A375 (cell line): ENCODE data around the gene OR6K6. TPM values are rescaled to one million over a fixed set of nuclear protein-coding genes. Genes with fewer than 3 reads are reported as not detected.

Experiments
- small RNA-seq: library from RNA; depleted of rRNA; stranded (forward); fragments of <200 nt; gene quantifications from one replicate; pipeline ENCODE3, GENCODE V24; 2014
- total RNA-seq: library from RNA; depleted of rRNA; stranded (reverse); fragments of >200 nt; shearing (Covaris generic); gene quantifications from 2 replicates; pipeline ENCODE4 v1.2.3, GENCODE V29; 2014; rRNA removed

The OR6K6 gene, protein sequence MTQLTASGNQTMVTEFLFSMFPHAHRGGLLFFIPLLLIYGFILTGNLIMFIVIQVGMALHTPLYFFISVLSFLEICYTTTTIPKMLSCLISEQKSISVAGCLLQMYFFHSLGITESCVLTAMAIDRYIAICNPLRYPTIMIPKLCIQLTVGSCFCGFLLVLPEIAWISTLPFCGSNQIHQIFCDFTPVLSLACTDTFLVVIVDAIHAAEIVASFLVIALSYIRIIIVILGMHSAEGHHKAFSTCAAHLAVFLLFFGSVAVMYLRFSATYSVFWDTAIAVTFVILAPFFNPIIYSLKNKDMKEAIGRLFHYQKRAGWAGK
- total RNA-seq, result not detected in 2 replicates

DNA sequence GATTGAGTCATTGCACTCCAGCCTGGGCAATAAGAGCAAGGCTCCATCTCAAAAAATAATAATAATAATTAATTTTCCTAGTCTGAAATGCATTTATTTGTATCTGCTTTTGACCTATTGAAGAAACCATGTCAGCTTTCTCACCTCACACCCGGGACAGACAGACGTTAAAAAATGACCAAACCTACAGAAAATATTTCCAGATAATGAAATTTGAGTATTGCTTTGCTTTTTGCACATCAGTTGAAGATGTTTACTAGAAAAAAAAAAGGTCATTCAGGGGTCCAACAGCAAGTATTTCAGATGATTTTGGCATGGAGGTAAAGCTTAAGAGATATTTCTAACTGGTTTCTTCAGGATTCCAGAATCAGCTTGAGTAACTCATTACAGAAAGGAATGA, at the start of gene OR6K6:
Gene OR6K6 (plus strand): TSS at position 301 of the 400 bp plus-strand sequence. CDS start 168 bp downstream, outside the sequence.

GRCh38 chr1:158720620-158721019, 33.9 kb upstream of the OR6K6 start, which contains the start of gene OR6K3:
Gene OR6K3, minus strand, starts transcription at chr1:158720720. Its CDS starts 2,605 bp downstream, at chr1:158718115.

GRCh38 chr1:158771950-158772866, 17.7 kb downstream of the OR6K6 start, which contains the start of gene OR6N1:
Gene OR6N1, minus strand, starts transcription at chr1:158772195. Its CDS starts 5,513 bp downstream, at chr1:158766682.

DNA sequence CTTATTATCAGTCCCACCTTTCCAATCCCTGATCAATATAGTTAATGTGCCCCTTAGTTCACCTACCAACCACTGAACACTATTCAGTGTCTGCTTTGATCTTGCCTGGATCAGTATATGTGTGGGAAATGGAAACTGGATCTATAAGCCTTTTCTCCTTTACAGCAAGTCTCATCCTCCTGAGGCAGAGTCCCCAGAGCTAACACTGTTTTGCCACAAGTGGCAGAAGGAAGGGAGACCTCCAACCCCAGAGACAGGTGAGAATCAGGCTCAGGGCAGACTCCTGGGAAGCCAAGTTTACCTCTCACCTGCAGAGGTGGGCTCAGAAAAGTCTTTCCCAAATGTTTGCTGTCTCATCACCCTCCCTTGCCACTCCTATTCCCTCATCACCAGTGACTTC, 26.6 kb downstream of the OR6K6 start, which contains the start of gene OR6N2:
Gene OR6N2 (minus strand): TSS at position 101 of the 400 bp plus-strand sequence. CDS start 3,569 bp downstream, outside the sequence.

Small RNA genes lying within 50 kb of the gene (small RNA-seq; reads per million reads assigned to genes)
- not detected for gene OR2AQ1P

Other genes starting within 250 kb of the OR6K6 start
- gene OR6Y1, start 200.3 kb upstream of the OR6K6 start, total RNA-seq, result not detected in 2 replicates
- gene OR6P1, start 184.1 kb upstream of the OR6K6 start, total RNA-seq, result not detected in 2 replicates
- not detected in 2 replicates for gene OR10X1, start 174.8 kb upstream of the OR6K6 start, total RNA-seq
- not detected in 2 replicates for gene OR10Z1, start 149.5 kb upstream of the OR6K6 start, total RNA-seq
- gene SPTA1, start 68.0 kb upstream of the OR6K6 start, total RNA-seq, result not detected in 2 replicates
- gene OR6K2, start 54.1 kb upstream of the OR6K6 start, total RNA-seq, result not detected in 2 replicates
- gene OR6K3, start 34.0 kb upstream of the OR6K6 start, total RNA-seq, result not detected in 2 replicates
- not detected in 2 replicates for gene OR6N1, start 17.5 kb downstream of the OR6K6 start, total RNA-seq
- gene OR6N2, start 26.5 kb downstream of the OR6K6 start, total RNA-seq, result not detected in 2 replicates
- not detected in 2 replicates for gene MNDA, start 76.6 kb downstream of the OR6K6 start, total RNA-seq
- not detected in 2 replicates for gene PYHIN1, start 176.8 kb downstream of the OR6K6 start, total RNA-seq